Activated CD8-positive, alpha-beta memory T cell treated with anti-CD3 and anti-CD28 coated beads for 48 hours (primary cell): Measurements from ENCODE around the gene ZNF43.
"Not testable (repeated sequence)": the region's sequence is repeated elsewhere in the genome, so short reads cannot be mapped to it uniquely, and the experiment has no call there.

ENCODE experiments used
- DNase-seq, 3 experiments: peaks; one replicate each; pipeline ENCODE4 v3.0.0-alpha.2; 2020; ENCODE audit warnings: low read depth in 2 of 3, low spot score in 2 of 3

Gene ZNF43

DNA sequence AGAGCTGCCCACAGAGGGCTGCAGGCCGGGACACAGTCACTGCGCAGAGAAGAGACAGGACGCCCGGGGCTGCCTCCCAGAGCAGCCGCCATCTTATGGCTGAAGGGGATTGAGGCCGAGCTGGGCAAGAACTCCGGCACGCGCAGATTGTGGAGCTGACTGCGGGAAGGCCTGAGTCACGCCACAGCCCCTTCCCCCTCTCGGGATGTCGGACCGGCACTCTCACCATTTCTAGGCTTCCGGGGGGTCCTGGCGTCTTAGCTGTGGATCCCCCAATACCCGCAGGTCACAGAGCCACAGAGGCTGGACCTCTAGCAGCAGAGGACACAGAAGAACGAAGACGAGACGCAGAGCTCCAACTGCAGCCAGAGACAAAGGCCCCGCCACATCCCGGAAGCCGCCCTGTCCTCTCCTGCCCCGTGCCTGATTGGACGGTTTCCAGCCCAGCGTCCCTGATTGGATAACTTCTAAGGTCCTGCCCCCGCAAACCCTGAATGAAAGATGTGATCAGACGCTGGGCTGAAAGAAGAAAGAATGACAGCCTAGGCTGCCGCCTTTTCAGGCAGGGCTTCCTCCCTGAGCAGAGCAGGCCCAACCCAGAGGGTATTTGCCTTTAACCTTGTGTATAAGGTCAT is at the start of gene ZNF43:
Gene ZNF43 (minus strand): TSS at position 373 of the 635 bp plus-strand sequence. CDS start 144 bp downstream, at position 229.
- peak; percentile 65 to 75 (median 73) for DNase-seq

- DNase-seq: not testable (repeated sequence)
Observed at GRCh38 chr19:21885516-21885915, 49.5 kb upstream of the ZNF43 start.

DNA sequence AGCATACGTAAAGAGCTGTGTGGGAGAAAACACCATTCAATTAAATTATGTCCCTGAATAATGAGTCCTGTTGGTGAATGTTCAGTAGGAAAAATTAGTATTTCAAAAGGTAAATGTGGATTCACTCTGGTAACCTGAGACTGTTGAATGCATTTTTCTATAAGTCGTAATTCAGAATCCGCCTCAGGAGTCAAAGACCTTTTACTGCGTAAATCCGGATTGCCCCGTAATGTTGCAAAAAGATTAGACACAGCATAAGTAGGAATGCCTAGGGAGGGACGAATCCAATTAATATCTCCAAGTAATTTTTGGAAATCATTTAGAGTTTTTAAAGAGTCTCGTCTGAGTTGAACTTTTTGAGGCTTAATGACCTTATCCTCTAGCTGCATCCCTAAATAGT is 48.8 kb upstream of the ZNF43 start:
- not testable (repeated sequence) for DNase-seq

GRCh38 chr19:21883516-21883915 is 47.5 kb upstream of the ZNF43 start:
- DNase-seq: no peak

DNA sequence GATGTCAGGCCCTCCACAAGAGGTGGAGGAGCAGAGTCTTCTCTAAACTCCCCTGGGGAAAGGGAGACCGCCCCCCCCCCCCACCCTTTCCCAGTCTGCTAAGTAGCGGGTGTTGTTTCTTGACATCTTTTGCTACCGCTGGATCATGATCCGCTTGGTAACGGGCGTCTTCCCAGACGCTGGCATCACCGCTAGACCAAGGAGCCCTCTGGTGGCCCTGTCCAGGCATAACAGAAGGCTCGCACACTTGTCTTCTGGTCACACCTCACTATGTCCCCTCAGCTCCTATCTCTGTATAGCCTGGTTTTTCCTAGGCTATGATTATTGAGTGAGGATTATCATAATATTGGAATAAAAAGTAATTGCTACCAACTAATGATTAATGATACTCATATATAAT is 44.8 kb upstream of the ZNF43 start:
- DNase-seq: not testable (repeated sequence)

- DNase-seq: no peak
Observed at GRCh38 chr19:21878646-21879045, 42.7 kb upstream of the ZNF43 start.

DNA sequence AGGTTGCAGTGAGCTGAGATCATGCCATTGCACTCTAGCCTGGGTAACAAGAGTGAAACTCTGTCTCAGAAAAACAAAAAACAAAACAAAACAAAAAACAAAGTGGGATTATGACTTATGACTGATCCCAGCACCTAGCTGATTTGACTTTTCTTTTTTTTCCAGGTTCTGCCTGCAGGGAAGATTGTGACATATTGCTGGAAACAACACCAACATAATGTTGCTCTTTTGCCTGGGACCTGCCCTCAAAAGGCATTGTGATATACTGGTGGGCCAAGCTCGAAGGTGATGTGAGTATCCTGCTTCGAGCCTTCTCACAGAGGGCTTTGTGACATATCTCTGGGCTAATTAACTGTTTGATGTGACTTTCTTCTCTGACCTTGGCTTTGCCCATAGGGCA is 42.0 kb upstream of the ZNF43 start:
- no peak for DNase-seq

GRCh38 chr19:21876608-21877007 is 40.6 kb upstream of the ZNF43 start:
- not testable (repeated sequence) for DNase-seq

DNA sequence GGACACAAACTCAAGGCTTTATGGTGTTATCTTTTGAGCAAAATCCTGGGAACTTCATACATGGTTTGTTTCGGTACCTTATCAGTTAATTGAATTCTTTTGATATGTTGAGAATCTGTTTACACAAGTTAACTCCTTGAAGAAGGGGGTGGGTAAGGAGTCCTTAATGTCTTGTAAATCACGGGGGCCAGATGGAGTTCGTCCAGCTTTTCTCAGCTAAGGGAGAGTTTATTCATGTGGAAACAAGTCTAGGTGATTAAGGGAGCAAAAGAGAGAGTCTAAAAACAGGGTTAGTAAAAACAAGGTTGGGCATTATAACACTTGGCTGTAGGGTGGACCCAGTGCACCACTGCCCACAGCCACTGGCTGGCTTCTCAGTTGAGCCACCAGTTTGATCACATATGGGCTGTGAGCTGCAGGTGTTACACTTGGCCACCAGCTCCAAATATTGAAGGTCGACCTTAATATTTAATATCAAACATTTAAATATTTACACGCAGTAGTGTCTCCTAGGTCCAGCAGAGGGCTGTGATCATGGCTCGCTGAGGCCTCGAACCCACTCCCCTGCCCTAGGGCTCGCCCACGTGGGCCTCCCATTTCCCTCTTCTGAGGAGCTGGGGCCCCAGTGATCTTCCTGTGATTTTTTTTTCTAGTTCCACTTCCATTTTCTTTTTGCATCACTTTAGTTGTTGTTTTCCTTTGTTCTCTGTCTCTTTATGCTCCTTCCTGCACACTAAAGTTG is 21.0 kb upstream of the ZNF43 start:
- DNase-seq: no peak

- DNase-seq: peak; percentile 65 to 78 (median 76)
Observed at GRCh38 chr19:21851596-21852345, 15.8 kb upstream of the ZNF43 start.

- DNase-seq: no peak
Observed at GRCh38 chr19:21850656-21851255, 14.8 kb upstream of the ZNF43 start.

DNA sequence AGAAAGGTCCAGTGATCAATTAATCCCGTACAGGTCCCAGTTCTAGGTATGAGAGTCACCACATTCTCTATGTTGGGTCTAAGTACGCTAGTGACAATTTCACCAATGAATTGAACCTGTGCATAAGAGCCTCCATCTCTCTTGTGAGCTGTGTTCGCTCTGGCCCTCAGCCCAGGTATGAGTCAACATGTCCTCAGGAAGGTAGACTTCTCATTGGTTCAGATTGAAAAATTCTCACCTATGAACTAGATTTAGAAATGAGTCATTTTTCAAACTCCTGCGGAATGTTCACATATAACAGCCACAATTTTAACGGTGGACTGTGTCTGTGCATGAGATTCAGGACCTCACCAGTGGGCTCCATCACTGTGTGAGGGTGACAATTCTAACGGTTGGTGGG is 12.7 kb upstream of the ZNF43 start:
- DNase-seq: no peak

- DNase-seq: no peak
Observed at GRCh38 chr19:21843081-21843480, 7.1 kb upstream of the ZNF43 start.

- no peak for DNase-seq
Observed at GRCh38 chr19:21841488-21842097, 5.6 kb upstream of the ZNF43 start.

DNA sequence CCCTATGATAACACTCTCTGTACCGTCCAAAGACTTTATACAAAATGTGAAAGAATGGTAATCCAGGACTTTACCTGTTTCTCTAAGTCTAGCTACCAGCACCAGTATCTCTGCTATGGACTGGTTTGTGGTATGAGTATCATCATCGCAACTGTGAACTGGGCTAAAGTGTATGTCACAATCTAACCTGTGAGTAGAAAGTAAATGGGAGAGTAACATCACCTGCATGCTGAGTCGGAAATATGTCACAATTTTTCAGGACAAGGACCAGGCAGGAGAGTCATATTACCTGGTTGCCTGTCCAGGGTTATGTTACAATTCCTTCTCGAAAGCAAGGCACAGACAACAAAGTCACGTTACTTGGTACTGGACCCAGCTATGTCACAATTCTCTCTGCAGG is 5.1 kb upstream of the ZNF43 start:
- no peak for DNase-seq

- DNase-seq: no peak
Observed at GRCh38 chr19:21839976-21840375, 4.0 kb upstream of the ZNF43 start.

GRCh38 chr19:21838646-21839045 is 2.7 kb upstream of the ZNF43 start:
- no peak for DNase-seq

DNA sequence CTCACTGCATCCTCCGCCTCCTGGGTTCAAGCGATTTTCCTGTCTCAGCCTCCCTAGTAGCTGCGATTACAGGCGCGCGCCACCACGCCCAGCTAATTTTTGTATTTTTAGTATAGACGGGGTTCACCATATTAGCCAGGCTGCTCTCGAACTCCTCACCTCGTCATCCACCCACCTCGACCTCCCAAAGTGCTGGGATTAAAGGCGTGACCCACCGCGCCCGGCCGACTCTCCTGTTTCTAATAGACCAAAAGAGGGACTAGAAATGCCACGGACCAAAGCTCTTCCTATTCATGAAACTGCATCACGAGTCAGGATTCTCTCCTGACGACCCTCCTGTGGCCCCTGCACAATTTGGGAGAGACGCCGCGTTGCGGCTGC is 563 bp downstream of the ZNF43 start:
- DNase-seq: no peak

DNA sequence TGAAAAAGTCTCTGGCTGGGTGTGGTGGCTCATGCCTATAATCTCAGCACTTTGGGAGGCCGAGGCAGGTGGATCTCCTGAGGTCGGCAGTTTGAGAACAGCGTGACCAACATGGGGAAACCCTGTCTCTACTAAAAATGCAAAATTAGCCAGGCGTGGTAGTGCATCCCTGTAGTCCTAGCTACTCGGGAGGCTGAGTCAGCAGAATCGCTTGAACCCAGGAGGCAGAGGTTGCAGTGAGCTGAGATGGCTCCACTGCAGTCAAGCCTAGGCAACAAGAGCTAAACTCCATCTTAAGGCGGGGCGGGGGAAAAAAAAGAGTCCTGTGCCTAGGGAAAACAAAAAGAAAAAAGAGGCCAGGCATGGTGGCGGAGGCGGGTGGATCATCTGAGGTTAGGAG is 2.2 kb downstream of the ZNF43 start:
- no peak for DNase-seq

- DNase-seq: no peak
Observed at GRCh38 chr19:21824679-21825078, 11.3 kb downstream of the ZNF43 start.

- no peak for DNase-seq
Observed at GRCh38 chr19:21823224-21823623, 12.8 kb downstream of the ZNF43 start.
